MCF 10A (cell line): ENCODE measurements around the gene RAB4A. TPM values are rescaled to one million over a fixed set of nuclear protein-coding genes. Genes with fewer than 3 reads are reported as not detected.
A peak's percentile ranks its signal among the peaks of the same experiment; 100 is the strongest.

Experiments used
- Bru-seq: library from RNA; stranded (reverse); fragments of 400-500 nt; gene quantifications from one replicate; lab custom pipeline; 2021; lab: Mats Ljungman, UMichigan
- BruChase-seq, 2 experiments: library from RNA; stranded (reverse); fragments of 400-500 nt; gene quantifications; one replicate each; lab custom pipeline; 2021; lab: Mats Ljungman, UMichigan
- BruUV-seq: library from RNA; stranded (reverse); fragments of 400-500 nt; replicated peaks from 2 replicates; lab custom pipeline; 2021; lab: Mats Ljungman, UMichigan
- CTCF ChIA-PET: fragments of 300-600 bp; sonication (Branson Sonifier 250); formaldehyde crosslinking; extraction: SDS; loops from one replicate; lab custom pipeline; 2021; ENCODE audit warnings: antibody characterized with exemption, inconsistent platforms; lab: Yijun Ruan, JAX
- POLR2A ChIA-PET: fragments of 300-600, 350-650 bp; sonication (Branson Sonifier 250); formaldehyde crosslinking; extraction: SDS; loops from one replicate; lab custom pipeline; 2020; ENCODE audit warnings: antibody characterized with exemption, inconsistent platforms; lab: Yijun Ruan, JAX
- DNase-seq: peaks from one replicate; pipeline ENCODE4 v3.0.0-alpha.2; 2018; ENCODE audit not compliant: unreplicated experiment
- H3K27ac Mint-ChIP-seq: one replicate; pipeline ENCODE4 v1.8.0; 2022; ENCODE audit warnings: mild to moderate bottlenecking, low read depth, mixed read lengths; ENCODE audit not compliant: unreplicated experiment
- H3K27me3 Mint-ChIP-seq: one replicate; pipeline ENCODE4 v1.8.0; 2022; ENCODE audit warnings: mixed read lengths; ENCODE audit not compliant: insufficient read depth, unreplicated experiment
- H3K36me3 Mint-ChIP-seq: one replicate; pipeline ENCODE4 v1.8.0; 2022; ENCODE audit warnings: mild to moderate bottlenecking, moderate library complexity, mixed read lengths; ENCODE audit not compliant: insufficient read depth, unreplicated experiment
- H3K4me1 Mint-ChIP-seq: one replicate; pipeline ENCODE4 v1.8.0; 2022; ENCODE audit warnings: mixed read lengths; ENCODE audit not compliant: insufficient read depth, unreplicated experiment
- H3K4me3 Mint-ChIP-seq: one replicate; pipeline ENCODE4 v1.8.0; 2022; ENCODE audit warnings: mild to moderate bottlenecking, moderate library complexity, mixed read lengths; ENCODE audit not compliant: unreplicated experiment
- H3K9me3 Mint-ChIP-seq: one replicate; pipeline ENCODE4 v1.8.0; 2022; ENCODE audit warnings: mixed read lengths; ENCODE audit not compliant: unreplicated experiment
- intact Hi-C: fragments of 100-400 bp; cut with micrococcal nuclease; formaldehyde crosslinking; loops from 2 replicates; pipeline ENCODE4 v1.14.1; 2022
- long read RNA-seq: library from polyadenylated mRNA; stranded (forward); transcript quantifications from one replicate; pipeline ENCODE4 v2.0.0, GENCODE V29; 2022
- total RNA-seq: library from RNA; stranded (reverse); gene quantifications from 2 replicates; pipeline ENCODE4 v1.2.3, GENCODE V29; 2022
- TF ChIP-seq, protein P1 (sequence below): fragments of 200-600 bp; IDR thresholded peaks from one replicate; pipeline ENCODE4 v1.8.0; 2022; ENCODE audit warnings: antibody characterized with exemption, mild to moderate bottlenecking; ENCODE audit not compliant: unreplicated experiment

The RAB4A gene, protein sequence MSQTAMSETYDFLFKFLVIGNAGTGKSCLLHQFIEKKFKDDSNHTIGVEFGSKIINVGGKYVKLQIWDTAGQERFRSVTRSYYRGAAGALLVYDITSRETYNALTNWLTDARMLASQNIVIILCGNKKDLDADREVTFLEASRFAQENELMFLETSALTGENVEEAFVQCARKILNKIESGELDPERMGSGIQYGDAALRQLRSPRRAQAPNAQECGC
- 87.4 and 88.6 TPM in 2 replicates for total RNA-seq
- percentile 87 among the genes with signal in this experiment for Bru-seq, nascent RNA
- percentile 83 among the genes with signal in this experiment for BruChase-seq, experiment 1, labeled RNA remaining after a 6-hour chase
- percentile 84 among the genes with signal in this experiment for BruChase-seq, experiment 2, labeled RNA remaining after a 2-hour chase
- long read RNA-seq, transcript RAB4A-201 (8 exons, 2,966 nt), result major isoform, 120 of 138 reads
- long read RNA-seq, partial matches to known transcripts, result 1 of 138 reads
- long read RNA-seq, other reads (novel, unspliced or antisense), result 11 of 138 reads

- Mint-ChIP-seq H3K9me3 (peaks cover 14% of the 10 kb centered on the region), H3K4me1 (peaks cover 48% of the 10 kb centered on the region), H3K27ac (peak within 1 kb of the TSS; percentile 77), H3K4me3 (peak within 1 kb of the TSS; percentile 80), H3K36me3 (peaks cover 35% of the 10 kb centered on the region), H3K27me3 (no peaks in the 10 kb centered on the region)
- POLR2A ChIA-PET, result interaction anchor here (0.6 to 6.1 kb wide), 29 partner anchors 7 to 1372 kb away, joined by 3 to 76 read pairs (median 4); partner anchors contain the start of genes CCSAP and NUP133
- BruUV-seq, result no TSS peak
- intact Hi-C loops, result loop anchor here (5.0 kb wide), 2 partner anchors 72 to 212 kb away; partner anchors contain the start of gene CCSAP
- CTCF ChIA-PET, result interaction anchor here (0.6 to 3.5 kb wide), 6 partner anchors 11 to 551 kb away, joined by 3 to 32 read pairs (median 7); no protein-coding TSS in a partner anchor
- TF ChIP-seq, protein P1, sequence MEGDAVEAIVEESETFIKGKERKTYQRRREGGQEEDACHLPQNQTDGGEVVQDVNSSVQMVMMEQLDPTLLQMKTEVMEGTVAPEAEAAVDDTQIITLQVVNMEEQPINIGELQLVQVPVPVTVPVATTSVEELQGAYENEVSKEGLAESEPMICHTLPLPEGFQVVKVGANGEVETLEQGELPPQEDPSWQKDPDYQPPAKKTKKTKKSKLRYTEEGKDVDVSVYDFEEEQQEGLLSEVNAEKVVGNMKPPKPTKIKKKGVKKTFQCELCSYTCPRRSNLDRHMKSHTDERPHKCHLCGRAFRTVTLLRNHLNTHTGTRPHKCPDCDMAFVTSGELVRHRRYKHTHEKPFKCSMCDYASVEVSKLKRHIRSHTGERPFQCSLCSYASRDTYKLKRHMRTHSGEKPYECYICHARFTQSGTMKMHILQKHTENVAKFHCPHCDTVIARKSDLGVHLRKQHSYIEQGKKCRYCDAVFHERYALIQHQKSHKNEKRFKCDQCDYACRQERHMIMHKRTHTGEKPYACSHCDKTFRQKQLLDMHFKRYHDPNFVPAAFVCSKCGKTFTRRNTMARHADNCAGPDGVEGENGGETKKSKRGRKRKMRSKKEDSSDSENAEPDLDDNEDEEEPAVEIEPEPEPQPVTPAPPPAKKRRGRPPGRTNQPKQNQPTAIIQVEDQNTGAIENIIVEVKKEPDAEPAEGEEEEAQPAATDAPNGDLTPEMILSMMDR, result no peak
- peak; percentile 96 for DNase-seq
These were observed at the start of gene RAB4A for GRCh38 chr1:229270547-229271447. TSS of gene RAB4A (plus strand) at chr1:229271111. CDS start at chr1:229271340, 229 bp downstream.

DNA sequence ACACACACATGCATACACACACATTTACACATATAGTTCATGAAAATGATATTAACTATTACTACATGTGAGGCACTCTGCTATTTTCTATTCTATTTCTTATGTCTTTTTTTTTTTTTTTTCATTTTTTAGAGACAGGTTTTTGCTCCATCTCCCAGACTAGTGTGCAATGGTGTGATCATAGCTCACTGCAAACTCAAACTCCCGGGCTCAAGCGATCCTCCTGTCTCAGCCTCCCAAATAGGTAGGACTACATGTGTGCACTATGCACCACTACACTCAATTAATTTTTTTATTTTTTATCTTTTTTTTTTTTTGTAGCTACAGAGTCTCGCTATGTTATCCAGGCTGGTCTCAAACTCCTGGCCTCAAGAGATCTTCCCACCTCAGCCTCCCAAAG lies 48.8 kb upstream of the RAB4A start:
- ChIA-PET CTCF (interaction anchor here (0.6 to 2.6 kb wide), 9 partner anchors 10 to 927 kb away, joined by 3 to 12 read pairs (median 3); partner anchors contain the start of gene RHOU), POLR2A (interaction anchor here (0.6 to 4.6 kb wide), 18 partner anchors 8 to 574 kb away, joined by 3 to 46 read pairs (median 4); no protein-coding TSS in a partner anchor)
- TF ChIP-seq, protein P1, result no peak
- peaks cover 8% of the 10 kb centered on the region for H3K27me3 Mint-ChIP-seq
- intact Hi-C loops, result loop anchor here (10.0 kb wide), 1 partner anchor 387 kb away; no protein-coding TSS in a partner anchor
- H3K4me3 Mint-ChIP-seq, result no peak overlapping the region
- no peak overlapping the region for H3K27ac Mint-ChIP-seq
- BruUV-seq, result no TSS peak
- no peaks in the 10 kb centered on the region for H3K36me3 Mint-ChIP-seq
- peaks cover 22% of the 10 kb centered on the region for H3K4me1 Mint-ChIP-seq
- no peak for DNase-seq
- H3K9me3 Mint-ChIP-seq, result no peaks in the 10 kb centered on the region

DNA sequence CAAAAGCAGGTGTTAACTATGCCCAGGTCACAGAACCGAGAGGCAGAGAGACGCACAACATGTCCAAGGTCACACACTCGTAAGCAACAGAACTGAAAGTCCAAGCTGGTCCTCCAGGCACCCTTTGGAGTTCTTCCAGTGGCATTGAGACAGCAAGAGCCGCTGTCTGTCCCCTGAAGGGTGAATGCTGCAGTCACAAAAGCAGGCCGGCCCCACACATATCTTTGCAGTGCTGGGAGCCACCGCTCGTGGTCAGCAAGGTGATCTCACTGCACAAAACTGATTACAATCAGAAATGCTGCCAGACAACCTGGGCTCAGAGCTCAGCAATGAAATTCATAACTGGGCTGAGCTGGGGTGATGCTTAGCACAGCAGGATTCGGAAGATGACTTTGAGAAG lies 47.4 kb upstream of the RAB4A start:
- Mint-ChIP-seq H3K4me3 (no peak overlapping the region), H3K27ac (no peak overlapping the region), H3K27me3 (no peaks in the 10 kb centered on the region), H3K36me3 (no peaks in the 10 kb centered on the region), H3K9me3 (no peaks in the 10 kb centered on the region), H3K4me1 (peaks cover 30% of the 10 kb centered on the region)
- TF ChIP-seq, protein P1, result no peak
- BruUV-seq, result no TSS peak
- ChIA-PET CTCF (interaction anchor here (0.9 to 8.7 kb wide), 7 partner anchors 16 to 557 kb away, joined by 3 to 94 read pairs (median 7); partner anchors contain the start of gene RHOU), POLR2A (interaction anchor here (0.6 to 3.6 kb wide), 8 partner anchors 7 to 523 kb away, joined by 3 to 17 read pairs (median 4); no protein-coding TSS in a partner anchor)
- intact Hi-C loops, result loop anchor here (10.0 kb wide), 1 partner anchor 389 kb away; no protein-coding TSS in a partner anchor
- DNase-seq, result no peak
